HL-60 (cell line): ENCODE data around the gene SPATA12.

Experiments used
- DNase-seq, 2 experiments: peaks; one replicate each; pipeline ENCODE4 v3.0.0-alpha.2; 2010 to 2020; ENCODE audit warnings: low read depth in 1 of 2, low spot score in 1 of 2
- H3K27ac ChIP-seq: fragments of 250-450 bp; sonication (Bioruptor Pico); replicated peaks from 2 replicates; pipeline ENCODE4 v1.5.1; 2020; ENCODE audit warnings: mild to moderate bottlenecking, moderate library complexity
- H3K27me3 ChIP-seq: fragments of 250-450 bp; sonication (Bioruptor Pico); 2 replicates; pipeline ENCODE4 v1.5.1; 2021; ENCODE audit warnings: mild to moderate bottlenecking, moderate library complexity; ENCODE audit not compliant: insufficient read depth, poor library complexity, severe bottlenecking
- H3K4me3 ChIP-seq: replicated peaks from 2 replicates; pipeline ENCODE4 v1.5.1; 2011; ENCODE audit warnings: mild to moderate bottlenecking, control low read depth, low read length; ENCODE audit not compliant: insufficient read depth
- CTCF ChIP-seq: IDR thresholded peaks from one replicate; pipeline ENCODE4 v1.5.1; 2011; ENCODE audit warnings: low read length, control low read depth, inconsistent platforms; ENCODE audit not compliant: insufficient read depth
- GABPA ChIP-seq: IDR thresholded peaks from 2 replicates; pipeline ENCODE4 v1.6.1; 2012; ENCODE audit warnings: low read depth
- POLR2AphosphoS5 ChIP-seq: IDR thresholded peaks from 2 replicates; pipeline ENCODE4 v1.6.1; 2012; ENCODE audit warnings: low read depth
- REST ChIP-seq: IDR thresholded peaks from 2 replicates; pipeline ENCODE4 v1.6.1; 2012; ENCODE audit warnings: low read depth; ENCODE audit not compliant: insufficient replicate concordance
- SPI1 ChIP-seq: IDR thresholded peaks from 2 replicates; pipeline ENCODE4 v1.6.1; 2012; ENCODE audit warnings: low read depth, mild to moderate bottlenecking, borderline replicate concordance

Gene SPATA12

GRCh38 chr3:57118254-57118653 lies 57.8 kb downstream of the SPATA12 start:
- Histone ChIP-seq H3K27me3 (peaks cover 2% of the 10 kb centered on the region), H3K4me3 (no peak overlapping the region), H3K27ac (no peak overlapping the region)
- no peak for DNase-seq
- TF ChIP-seq SPI1 (no peak), REST (no peak), CTCF (no peak), GABPA (no peak), POLR2AphosphoS5 (no peak)

- no peak for DNase-seq
- H3K27me3 ChIP-seq: peaks cover 2% of the 10 kb centered on the region
- H3K27ac ChIP-seq: no peak overlapping the region
- H3K4me3 ChIP-seq: no peak overlapping the region
- TF ChIP-seq GABPA: no peak
- TF ChIP-seq CTCF: no peak
- no peak for TF ChIP-seq SPI1
- no peak for TF ChIP-seq REST
- TF ChIP-seq POLR2AphosphoS5: no peak
Measured at GRCh38 chr3:57120040-57120439, 59.6 kb downstream of the SPATA12 start.

- Histone ChIP-seq H3K27ac (no peak overlapping the region), H3K4me3 (no peak overlapping the region), H3K27me3 (peaks cover 2% of the 10 kb centered on the region)
- TF ChIP-seq CTCF (no peak), SPI1 (no peak), GABPA (no peak), REST (no peak), POLR2AphosphoS5 (no peak)
- no peak for DNase-seq
Measured at GRCh38 chr3:57120451-57121174, 60.1 kb downstream of the SPATA12 start.
